GM18505 (cell line): Measurements from ENCODE around the gene MRPS16.
"Not testable (repeated sequence)": the region's sequence is repeated elsewhere in the genome, so short reads cannot be mapped to it uniquely, and the experiment has no call there.

Experiments
- ATAC-seq: cut with Tn5 transposase; IDR thresholded peaks from one replicate; pipeline ENCODE4 v1.9.1; 2021; ENCODE audit not compliant: unreplicated experiment
- POLR2A ChIP-seq: IDR thresholded peaks from 4 replicates; pipeline ENCODE4 v1.6.1; 2011; ENCODE audit warnings: borderline replicate concordance; ENCODE audit not compliant: insufficient read depth, insufficient read length; ENCODE audit errors: extremely low read depth

The MRPS16 gene

DNA sequence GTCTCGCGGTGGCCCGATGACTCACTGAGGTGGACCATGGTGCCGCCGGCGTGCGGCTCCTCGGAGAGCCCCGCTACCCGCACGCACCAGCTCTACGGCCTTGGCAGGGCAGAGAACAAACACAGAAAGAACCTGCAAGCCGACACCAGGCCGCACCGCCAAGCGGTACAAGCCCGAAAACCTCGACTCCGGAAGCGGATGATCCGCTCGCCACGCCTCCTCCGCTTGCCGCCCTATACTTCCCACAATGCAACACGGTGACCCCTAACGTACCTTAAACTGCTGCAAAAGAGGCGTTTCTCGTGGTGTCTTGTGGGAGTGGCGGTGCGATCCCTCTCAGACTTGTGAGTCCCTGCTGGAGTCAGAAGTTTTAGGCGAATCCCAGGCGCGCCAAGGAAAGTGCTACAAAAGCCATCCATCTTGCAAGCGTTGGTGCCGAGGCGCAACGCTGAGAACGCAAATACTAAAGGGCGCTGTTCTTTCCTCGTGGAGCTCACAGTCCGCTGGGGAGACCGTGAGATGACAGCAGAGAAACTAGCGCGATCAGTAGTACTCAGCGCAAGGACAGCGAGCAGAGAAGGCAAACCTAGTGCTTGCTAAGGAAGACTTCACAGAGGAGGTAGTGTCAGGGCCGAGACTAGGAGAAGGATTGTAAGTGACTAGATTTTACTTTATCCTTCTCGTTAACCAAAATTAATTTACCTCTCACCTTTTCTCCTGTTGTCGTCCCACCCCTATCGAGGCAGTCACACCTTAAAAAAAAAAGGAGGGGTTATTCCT lies at the start of gene MRPS16:
Gene MRPS16, minus strand, starts transcription at position 200 of the 780 bp plus-strand sequence. Its CDS starts 162 bp downstream, at position 38.
- peak; percentile 98 for TF ChIP-seq POLR2A
- ATAC-seq, result peak; percentile 81

GRCh38 chr10:73296946-73297345 lies 44.5 kb upstream of the MRPS16 start:
- no peak for ATAC-seq

DNA sequence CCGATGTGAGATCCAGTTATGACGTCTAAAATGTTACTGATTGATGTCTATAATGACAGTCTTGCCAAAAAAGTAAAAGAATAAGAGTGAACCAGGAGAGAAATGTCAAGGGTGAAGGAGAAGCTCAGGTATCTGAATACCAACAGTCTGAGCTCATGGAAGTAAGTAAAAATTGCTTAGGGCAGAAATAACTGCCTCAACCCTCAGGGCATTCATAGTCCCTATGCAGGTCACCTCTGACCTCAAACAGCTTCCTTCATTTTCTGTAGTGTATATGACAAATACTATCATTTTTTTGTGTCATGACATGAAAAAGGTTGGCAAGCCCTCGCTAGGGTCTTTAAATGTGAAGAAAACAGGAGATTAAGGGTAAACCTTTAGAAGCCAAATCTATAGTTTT lies 41.0 kb upstream of the MRPS16 start:
- no peak for ATAC-seq
- TF ChIP-seq POLR2A, result no peak

More at GRCh38 chr10:73296946-73297345, 44.5 kb upstream of the MRPS16 start:
- no peak for TF ChIP-seq POLR2A

- no peak for TF ChIP-seq POLR2A
- no peak for ATAC-seq
These were observed 37.5 kb upstream of the MRPS16 start for GRCh38 chr10:73289958-73290357.

GRCh38 chr10:73287441-73287840 lies 35.0 kb upstream of the MRPS16 start:
- ATAC-seq, result no peak

DNA sequence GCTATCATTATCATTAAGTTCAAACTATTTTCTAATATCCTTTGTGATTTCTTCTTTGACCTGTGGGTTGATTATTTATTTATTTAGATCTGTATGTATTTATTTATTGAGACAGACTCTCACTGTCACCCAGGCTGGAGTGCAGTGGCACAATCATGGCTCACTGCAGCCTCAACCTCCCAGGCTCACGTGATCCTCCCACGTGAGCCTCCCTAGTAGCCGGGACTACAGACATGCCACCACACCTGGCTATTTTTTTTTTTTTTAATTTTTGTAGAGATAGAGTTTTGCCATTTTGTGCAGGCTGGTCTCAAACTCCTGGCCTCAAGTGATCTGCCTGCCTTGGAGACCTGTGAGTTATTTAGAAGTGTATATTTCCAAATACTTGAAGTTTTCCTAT lies 28.7 kb upstream of the MRPS16 start:
- no peak for TF ChIP-seq POLR2A
- no peak for ATAC-seq

More at GRCh38 chr10:73287441-73287840, 35.0 kb upstream of the MRPS16 start:
- TF ChIP-seq POLR2A, result no peak

DNA sequence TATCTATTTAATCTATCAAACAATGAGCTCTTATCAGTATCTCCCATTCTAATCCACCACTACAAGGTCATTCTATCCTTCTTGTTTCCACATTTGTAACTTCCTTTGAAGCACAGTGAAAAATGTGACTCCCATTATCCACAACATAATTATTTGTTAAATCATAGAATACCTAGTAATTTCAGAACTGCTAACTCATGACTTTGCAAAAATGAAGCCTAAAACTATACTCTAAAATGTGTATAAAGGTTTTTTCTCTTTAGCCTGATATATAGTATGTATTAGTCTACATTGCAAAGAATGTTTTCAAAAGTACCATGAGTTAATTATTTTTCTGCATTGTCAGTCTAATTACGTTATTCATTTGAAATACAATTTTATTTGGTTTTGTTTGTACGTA lies 12.0 kb upstream of the MRPS16 start:
- no peak for TF ChIP-seq POLR2A
- ATAC-seq, result no peak

DNA sequence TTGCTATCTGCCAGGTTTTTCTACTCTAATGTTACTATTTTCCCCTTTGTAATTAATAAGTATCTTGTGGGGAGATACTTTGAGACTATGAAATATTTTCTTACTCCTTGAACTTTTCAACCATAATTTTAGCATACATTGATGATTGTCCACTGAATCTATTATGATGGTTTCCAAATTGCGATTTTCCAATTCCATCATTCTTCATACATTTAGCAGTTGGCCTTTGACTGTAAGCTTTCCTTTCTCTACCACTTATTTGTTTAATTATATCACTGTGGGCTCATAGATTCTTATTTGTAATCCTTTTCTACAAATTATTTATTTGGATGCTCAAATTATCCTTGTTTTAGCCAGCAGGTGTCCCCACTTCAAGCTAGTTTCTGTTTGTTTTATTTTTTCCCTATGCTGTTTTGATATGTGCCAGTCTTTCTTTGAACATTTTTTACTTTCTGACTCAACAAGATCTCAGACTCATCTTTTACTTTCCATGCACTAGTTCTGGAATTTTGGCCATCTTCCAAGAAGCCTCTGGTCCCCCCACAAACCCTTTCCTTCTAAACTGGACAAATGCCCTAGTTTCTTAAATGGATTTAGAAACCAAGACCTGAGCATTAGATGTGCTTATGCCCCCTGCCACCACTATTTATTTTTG lies 11.4 kb upstream of the MRPS16 start:
- no peak for ATAC-seq
- no peak for TF ChIP-seq POLR2A

DNA sequence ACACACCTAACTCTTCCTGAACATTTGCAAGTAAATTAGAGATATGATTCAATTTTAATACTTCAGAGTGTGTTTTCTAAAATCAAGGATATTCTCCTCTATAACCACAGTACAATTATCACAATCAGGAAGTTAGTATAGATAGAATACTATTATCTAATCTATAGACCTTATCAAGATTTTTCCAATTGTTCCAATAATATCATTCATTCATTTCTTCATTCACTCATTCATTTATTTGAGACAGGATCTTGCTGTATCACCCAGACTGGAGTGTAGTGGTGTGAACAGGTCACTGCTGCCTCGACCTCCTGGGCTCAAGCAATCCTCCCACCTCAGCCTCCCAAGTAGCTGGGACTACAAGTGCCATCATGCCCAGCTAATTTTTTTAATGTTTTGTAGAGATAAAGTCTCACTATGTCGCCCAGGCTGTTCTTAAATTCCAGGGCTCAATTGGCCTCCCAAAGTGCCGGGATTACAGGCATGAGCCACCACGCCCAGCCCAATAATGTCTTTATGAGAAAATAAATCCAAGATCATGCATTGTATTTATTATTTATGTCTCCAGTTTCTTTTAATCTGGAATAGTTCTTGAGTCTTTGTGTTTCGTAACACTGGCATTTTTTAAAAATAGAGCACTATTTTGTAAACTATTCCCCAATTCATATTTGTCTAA lies 10.6 kb upstream of the MRPS16 start:
- no peak for TF ChIP-seq POLR2A
- no peak for ATAC-seq

DNA sequence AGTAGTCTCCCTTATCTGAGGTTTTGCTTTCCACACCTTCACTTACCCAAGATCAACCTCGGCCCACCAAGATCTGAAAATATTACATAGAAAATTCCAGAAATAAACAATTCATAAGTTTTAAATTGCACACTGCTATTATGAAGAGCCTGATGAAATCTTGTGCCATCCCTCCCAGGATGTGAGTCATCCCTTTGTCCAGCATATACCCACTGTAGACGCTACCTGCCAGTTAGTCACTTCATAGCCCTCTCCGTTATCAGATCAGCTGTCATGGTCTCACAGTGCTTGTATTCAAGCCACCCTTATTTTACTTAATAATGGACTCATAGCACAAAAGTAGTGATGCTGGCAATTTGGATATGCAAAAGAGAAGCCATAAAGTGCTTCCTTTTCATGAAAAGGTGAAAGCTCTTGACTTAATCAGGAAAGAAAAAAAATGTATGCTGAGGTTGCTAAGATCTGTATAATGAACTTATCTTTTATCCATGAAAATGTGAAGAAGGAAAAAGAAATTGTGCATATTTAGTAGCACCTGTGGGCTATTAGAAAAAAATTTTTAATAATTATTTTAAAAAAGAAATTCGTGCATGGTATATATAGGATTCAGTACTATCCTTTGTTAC lies 9.8 kb upstream of the MRPS16 start:
- TF ChIP-seq POLR2A, result no peak
- no peak for ATAC-seq

DNA sequence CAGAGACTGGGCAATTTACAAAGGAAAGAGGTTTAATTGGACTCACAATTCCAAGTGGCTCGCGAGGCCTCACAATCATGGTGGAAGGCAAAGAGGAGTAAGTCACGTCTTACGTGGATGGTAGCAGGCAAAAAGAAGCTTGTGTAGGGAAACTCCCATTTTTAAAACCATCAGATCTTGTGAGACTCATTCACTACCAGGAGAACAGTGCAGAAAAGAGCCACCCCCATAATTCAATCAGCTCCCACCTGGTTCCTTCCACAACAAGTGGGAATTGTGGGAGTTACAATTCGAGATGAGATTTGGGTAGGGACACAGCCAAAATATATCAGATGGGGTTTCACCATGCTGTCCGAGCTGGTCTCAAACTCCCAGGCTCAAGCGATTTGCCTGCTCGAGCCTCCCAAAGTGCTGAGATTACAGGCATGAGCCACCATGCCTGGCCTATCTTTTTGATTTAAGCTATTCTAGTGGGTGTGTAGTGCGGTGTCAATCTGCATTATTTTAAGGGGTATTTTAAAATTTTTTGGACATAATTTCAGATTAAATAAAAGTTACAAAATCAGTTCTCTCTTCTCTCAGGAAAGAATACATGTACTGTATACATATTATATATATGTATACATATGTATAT lies 9.0 kb upstream of the MRPS16 start:
- no peak for ATAC-seq

GRCh38 chr10:73258612-73259011 lies 6.2 kb upstream of the MRPS16 start:
- not testable (repeated sequence) for ATAC-seq

More for the DNA sequence above, 9.0 kb upstream of the MRPS16 start:
- no peak for TF ChIP-seq POLR2A

DNA sequence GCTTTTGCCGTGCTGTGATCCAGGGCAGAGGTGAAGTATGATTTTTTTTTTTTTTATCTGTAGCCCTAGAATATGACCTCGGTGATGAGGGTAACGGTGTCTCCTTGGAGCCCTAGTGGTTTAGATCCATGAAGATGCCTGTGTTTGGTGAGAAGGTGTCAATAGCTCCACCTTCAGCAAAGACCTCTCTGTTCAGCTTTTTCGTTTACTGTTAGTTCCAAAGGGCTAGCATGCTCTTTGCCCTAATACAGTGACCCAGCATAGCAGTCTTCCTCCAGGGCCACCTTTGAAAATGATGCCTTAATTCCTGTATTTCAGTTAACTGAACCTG lies 746 bp upstream of the MRPS16 start:
- ATAC-seq, result no peak
- TF ChIP-seq POLR2A, result no peak

DNA sequence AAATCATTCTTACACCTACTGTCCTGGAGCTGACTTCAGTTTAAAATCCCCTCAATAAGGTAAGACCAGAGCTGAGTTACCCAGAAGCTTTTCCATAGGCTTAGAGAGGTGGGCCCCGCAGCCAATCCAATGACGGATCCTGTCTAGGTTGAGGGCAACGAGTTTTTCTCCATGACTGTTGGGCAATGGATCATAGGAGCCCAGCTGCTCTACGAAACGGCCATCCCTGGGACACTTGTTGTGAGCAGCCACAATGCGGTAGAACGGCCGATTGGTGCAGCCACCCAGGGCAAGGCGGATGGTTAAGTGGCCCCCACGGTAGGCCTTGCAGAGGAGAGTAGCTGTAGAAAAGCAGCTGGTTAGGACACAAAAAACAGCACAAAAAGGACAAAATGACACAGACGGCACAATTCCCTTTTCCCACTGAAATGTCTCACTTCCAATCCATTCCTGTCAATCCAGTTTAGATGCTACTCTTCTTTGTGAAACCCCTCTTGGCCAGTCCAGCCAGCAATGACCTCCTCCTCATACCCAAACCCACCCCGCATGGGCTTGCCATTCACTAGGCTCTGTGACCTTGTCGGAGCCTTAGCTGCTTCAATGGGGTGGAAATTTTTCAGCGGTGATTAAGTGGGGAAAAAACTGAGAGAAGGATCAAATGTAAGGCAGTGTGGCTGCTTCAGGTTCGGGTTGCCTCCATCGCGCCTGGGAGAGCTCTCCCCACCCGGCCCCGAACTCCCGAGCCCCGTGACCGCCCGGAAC lies 580 bp downstream of the MRPS16 start:
- no peak for TF ChIP-seq POLR2A

More for the DNA sequence above, 580 bp downstream of the MRPS16 start:
- no peak for ATAC-seq
